GM10847 (cell line): ENCODE data around the gene TRAF3IP1.

Experiments
- POLR2A ChIP-seq: IDR thresholded peaks from 2 replicates; pipeline ENCODE4 v1.6.1; 2011; ENCODE audit not compliant: insufficient read length; ENCODE audit errors: extremely low read depth

Gene TRAF3IP1

DNA sequence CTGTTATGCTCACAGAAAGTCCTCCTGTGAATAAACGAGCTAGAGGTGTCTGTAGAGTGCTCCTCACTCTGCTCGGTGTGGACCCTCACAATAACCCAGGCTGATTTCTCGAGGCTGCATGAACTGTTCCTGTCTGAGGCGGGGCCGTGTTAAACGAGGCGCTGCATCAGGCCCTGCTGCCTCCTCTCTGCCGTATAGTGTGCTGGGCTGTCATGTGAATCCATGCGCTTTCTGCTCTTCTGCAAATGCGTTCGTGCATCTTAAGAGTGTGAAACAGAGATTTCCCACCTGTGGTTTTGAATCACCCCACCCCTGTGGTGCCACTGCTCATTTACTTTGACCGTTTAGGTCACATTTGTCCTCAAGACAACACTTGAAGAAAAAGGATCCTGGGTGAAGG is 26.2 kb downstream of the TRAF3IP1 start:
- TF ChIP-seq POLR2A = no peak

DNA sequence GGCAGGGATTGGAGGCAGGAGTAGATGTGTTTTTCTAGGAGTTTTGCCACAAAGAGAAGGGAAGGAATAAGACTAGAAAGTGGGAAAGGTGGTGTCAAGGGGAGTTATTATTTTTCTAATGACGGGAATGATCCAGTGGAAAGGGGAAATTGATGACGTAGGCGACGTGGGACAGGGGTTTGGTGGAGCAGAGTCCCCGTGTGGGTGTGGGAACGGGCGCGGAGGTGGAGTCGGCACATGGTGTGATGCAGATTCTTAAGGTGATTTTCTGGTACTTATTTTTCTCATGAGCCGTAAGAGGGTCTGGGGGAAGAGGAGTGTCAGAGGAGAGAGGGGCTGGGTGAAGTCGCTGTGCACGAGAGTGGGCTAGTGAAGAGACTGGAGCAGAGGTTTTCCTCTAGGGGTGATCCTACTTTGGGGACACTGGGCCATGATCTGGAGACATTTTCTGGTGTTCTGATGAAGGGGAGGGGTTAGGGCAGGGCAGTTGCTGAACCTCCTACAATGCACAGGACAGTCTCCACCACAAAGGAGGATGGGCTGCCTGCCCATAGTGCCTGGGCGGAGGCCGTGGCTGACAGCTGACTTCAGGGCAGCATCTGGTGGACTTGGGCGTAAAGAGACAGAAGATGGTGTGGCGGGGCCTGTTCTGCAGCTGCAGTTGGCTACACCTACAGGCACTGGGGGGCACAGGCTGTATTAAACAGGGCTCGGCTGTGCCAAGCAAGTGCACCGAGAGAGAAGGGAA is 30.0 kb downstream of the TRAF3IP1 start:
- no peak for TF ChIP-seq POLR2A

DNA sequence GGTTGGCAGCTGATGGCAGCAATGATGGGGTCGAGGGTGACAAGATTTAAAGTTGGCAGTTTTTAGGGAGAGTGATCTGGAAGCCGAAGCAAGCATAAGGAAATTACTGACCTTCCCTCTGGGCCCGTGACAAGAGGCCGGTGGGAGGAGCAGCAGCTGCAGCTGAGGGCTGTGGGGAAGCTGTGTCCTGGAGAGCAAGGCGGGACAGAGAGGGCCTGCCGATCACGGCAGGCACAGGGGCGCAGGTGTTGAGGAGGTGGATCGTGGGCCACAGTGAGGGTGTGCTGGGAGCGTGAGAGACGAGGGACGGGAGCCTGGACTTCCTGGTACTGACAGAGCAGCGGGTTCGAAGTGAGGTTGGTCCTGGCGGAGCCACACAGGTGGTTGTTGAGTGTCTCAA is 31.0 kb downstream of the TRAF3IP1 start:
- TF ChIP-seq POLR2A = no peak

GRCh38 chr2:238352361-238352760 is 32.0 kb downstream of the TRAF3IP1 start:
- TF ChIP-seq POLR2A = no peak

- no peak for TF ChIP-seq POLR2A
Observed at GRCh38 chr2:238358769-238359168, 38.5 kb downstream of the TRAF3IP1 start.

DNA sequence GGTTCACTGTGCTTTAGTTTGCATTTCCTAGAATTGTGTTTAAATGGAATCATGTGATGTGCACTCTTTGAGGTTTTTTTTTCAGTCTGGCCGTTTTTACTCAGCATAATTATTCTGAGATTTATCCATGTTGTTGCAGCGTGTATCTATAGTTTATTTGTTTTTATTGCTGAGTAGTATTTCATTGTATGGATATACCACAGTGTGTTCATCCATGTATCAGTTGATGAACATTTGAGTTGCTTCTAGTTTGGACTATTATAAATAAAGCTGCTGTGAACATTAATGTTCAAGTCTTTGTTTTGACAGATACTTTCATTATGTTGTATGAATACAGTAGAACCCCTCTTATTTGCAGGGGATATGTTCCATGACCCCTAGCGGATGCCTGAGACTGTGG is 39.1 kb downstream of the TRAF3IP1 start:
- no peak for TF ChIP-seq POLR2A

DNA sequence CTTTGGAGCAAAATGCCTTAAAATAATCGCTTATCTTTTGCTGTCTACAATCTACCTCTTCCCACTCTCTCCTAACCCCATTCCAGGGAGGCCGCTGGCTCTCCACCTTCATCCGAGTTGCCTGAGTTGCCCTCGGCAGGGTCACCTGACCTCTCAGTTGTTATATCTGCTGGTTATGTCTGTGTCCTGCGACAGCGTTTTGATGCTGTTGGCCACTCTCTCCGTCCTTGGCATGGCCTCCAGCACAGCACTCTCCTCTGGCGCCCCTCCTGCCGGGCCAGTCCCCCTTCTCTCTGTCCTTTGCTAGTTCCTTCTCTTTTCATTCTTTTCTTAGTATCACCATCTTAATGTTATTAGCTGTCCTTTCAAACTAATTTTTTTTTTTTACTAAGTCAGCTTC is 41.6 kb downstream of the TRAF3IP1 start:
- no peak for TF ChIP-seq POLR2A

GRCh38 chr2:238362626-238363025 is 42.3 kb downstream of the TRAF3IP1 start:
- TF ChIP-seq POLR2A = no peak

- TF ChIP-seq POLR2A = no peak
Observed at GRCh38 chr2:238369591-238370040, 49.3 kb downstream of the TRAF3IP1 start.

- no peak for TF ChIP-seq POLR2A
Observed at GRCh38 chr2:238370094-238370822, 49.9 kb downstream of the TRAF3IP1 start.

DNA sequence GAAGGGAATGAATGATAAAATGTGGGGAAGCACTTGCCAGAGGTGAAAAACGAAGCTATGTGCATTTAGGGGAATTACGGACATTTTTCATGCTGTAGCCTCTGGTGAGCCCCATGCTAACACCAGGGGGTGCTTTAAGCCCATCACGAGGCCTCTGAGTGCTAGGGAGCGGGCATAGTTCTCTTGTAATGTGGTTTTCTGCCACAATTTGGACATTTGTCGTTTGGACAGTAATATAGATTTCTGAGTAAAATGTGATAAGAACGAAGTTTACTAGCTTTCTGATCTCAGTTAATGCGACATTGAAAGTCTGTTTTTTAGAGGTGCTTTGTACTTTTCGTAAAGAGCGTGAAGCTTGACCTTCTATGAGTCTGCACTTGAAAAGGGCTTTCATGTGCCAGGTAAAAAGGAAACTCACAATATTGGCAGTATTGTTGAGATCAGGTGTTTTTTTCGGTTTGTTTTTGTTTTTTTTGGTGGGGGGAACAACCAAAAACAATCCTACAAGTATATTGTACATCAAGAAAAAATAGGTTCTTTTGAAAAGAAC is 50.6 kb downstream of the TRAF3IP1 start:
- TF ChIP-seq POLR2A = no peak

DNA sequence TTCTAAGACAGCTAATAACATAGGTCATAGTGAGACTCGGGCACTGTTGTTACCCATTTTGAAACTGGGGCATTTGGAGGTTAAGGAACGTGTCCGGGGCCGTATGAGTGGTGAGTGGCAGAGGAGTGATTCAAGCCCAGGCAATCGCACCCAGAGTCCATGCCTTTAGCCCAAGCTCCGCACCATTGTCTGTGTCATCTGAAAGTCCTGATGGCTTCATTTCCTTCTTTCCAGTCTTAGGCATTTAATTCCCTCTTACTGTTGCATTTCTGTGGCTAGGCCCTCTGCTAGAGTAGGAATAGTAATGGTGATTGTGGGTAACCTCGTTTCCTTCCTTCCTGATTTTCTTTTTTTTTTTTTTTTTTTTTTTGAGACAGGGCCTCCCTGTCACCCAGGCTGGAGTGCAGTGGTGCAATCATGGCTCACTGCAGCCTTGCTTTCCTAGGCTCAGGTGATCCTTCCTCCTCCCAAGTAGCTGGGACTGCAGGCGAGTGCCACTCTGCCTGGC is 56.6 kb downstream of the TRAF3IP1 start:
- TF ChIP-seq POLR2A = no peak

DNA sequence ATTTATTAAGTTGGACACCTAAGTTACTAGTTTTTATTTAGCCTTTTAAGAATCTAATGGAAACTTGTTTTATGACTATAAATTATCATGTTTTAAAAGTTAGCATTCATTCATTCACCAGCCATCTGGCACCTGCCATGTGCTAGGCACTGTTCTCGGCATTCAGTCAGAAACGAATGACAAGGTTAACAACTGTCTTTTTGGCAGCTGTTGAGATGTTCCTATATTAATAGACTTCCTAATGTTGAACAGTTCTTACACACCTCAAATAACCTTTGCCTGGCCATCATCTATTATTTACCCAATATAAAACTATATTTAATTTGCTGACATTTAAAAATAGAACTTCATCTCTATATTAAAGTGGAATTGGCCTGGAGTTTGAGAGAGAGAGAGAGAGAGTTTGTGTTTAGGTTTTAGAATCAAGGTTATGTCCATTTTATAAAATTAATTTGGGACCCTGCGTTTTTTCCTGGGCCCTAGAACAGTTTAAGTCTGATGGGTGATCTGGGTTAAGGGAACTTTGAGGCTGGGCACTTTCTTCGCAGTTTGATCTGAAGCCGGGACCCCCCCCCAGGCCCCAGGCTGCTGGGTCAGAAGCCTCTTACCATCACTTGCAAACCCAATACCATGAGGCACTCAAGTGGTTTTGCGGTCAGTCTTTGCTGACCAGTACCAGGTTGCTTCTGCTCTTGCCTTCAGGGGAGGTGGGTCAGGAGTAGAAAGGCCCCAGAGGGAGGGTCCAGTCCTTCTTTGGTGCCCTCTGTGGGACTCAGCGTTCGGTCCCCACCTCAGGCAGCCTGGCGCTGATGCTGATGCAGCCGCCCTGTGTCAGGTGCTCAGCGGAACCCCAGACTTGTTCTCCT is 58.1 kb downstream of the TRAF3IP1 start:
- TF ChIP-seq POLR2A = no peak

DNA sequence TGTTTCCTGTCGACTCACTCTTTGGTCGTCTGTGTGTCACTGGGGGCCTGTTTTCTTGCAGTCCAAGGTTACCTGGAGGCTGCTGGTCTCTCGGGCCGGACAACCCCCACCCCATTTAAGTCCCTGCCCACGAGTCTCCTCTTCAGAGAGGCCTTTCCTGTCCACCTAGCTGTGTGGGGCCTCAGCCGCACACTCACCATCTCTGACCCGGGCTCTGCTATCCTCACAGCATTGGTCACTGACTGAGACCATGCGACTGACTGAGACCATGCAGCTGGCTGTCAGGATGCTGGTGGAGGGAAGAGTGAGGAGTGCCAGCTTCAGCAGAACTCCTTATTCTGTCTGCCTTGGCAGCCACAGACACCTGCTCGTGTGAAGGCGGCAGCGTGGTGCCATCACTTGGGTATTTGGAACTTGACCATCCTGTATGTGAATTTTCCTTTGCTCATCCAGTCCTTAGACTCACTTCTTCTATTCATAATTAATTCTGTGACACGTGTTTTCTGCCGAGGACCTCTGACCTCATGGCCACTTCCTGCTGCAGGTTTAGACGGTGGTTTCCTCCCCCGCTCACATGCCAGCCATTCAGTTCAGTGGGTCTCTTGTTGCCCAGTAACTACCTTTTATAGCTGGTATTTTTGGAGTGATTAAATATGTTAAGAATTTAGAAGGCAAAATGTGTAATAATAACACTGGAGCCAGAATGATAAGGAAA is 58.9 kb downstream of the TRAF3IP1 start:
- no peak for TF ChIP-seq POLR2A
